ENCODE data around the gene TBXAS1.

The TBXAS1 gene

GRCh38 chr7:140067052-140067451 lies 238.0 kb downstream of the TBXAS1 start:
- DNase-seq (ENCODE audit: low spot score): no peak
- no peak for FAIRE-seq

- no peak for FAIRE-seq
Measured at GRCh38 chr7:140068033-140068432, 239.0 kb downstream of the TBXAS1 start.

GRCh38 chr7:140069298-140069949 lies 240.4 kb downstream of the TBXAS1 start:
- FAIRE-seq (no peak), DNase-seq (ENCODE audit: low spot score) (no peak)

More at GRCh38 chr7:140068033-140068432, 239.0 kb downstream of the TBXAS1 start:
- DNase-seq (ENCODE audit: low spot score): no peak

Data from RCC 7860 (cell line).